Esophagus muscularis mucosa (tissue), 4 donors: ENCODE results near the gene TMEM151A.

ENCODE experiments used
- CTCF ChIP-seq, 3 experiments: fragments of 200-600 bp in 2 of 3; fragments of 450-650 bp in 1 of 3; sonication (generic) in 2 of 3; IDR thresholded peaks; one replicate each; pipeline ENCODE4 v1.5.1; 2017 to 2019; ENCODE audit warnings: antibody characterized with exemption in 3 of 3, mild to moderate bottlenecking in 2 of 3, moderate library complexity in 1 of 3
- EP300 ChIP-seq: sonication (generic); formaldehyde crosslinking; IDR thresholded peaks from one replicate; pipeline ENCODE4 v1.6.1; 2017; ENCODE audit warnings: antibody characterized with exemption
- POLR2A ChIP-seq: fragments of 450-650 bp; IDR thresholded peaks from one replicate; pipeline ENCODE4 v1.6.1; 2017; ENCODE audit warnings: antibody characterized with exemption, moderate library complexity, mild to moderate bottlenecking, low read depth
- POLR2AphosphoS5 ChIP-seq, 2 donors: sonication (generic); formaldehyde crosslinking; IDR thresholded peaks; one replicate each; pipeline ENCODE4 v1.6.1; 2017; ENCODE audit warnings: antibody characterized with exemption in 2 of 2

- no peak for TF ChIP-seq CTCF (IDR thresholded peaks at IDR 0.05)
- TF ChIP-seq EP300: no peak
- TF ChIP-seq POLR2AphosphoS5 (IDR thresholded peaks at IDR 0.05): no peak
- TF ChIP-seq POLR2A: no peak
Observed at GRCh38 chr11:66280428-66280827, 11.3 kb upstream of the TMEM151A start.
